Occipital lobe (tissue), 2 donors: ENCODE data around the gene DPYD. TPM values are rescaled to one million over a fixed set of nuclear protein-coding genes. Genes with fewer than 3 reads are reported as not detected.
"Not testable (repeated sequence)": the region's sequence is repeated elsewhere in the genome, so short reads cannot be mapped to it uniquely, and the experiment has no call there.

ENCODE experiments used
- DNase-seq: peaks from one replicate; lab custom pipeline; 2025; lab: John Stamatoyannopoulos, UW
- total RNA-seq: library from RNA; depleted of rRNA; stranded (reverse); fragments of >200 nt; gene quantifications from one replicate; pipeline ENCODE4 v1.2.3, GENCODE V29; 2014

Gene DPYD
- total RNA-seq, 1 donor from 2014 or later, result 72.1 TPM

DNA sequence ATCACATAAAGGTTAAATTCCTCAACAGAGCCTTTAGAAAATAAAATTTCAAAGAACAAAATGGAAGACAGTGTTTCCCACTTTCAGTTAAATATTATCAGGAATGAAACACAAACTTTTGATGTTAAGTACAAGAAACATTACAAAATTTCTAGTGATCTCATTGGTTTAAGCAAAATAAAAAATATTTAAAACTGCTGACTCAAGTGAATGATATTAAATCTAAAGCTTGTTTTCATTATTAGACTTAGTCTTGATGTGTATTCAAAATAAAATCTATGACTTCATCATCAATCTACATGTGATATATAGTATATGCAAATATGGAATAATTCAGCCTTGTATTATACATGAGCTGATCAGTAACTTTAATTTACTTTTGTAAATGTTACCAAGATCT is 614.3 kb downstream of the DPYD start:
- DNase-seq, result no peak

DNA sequence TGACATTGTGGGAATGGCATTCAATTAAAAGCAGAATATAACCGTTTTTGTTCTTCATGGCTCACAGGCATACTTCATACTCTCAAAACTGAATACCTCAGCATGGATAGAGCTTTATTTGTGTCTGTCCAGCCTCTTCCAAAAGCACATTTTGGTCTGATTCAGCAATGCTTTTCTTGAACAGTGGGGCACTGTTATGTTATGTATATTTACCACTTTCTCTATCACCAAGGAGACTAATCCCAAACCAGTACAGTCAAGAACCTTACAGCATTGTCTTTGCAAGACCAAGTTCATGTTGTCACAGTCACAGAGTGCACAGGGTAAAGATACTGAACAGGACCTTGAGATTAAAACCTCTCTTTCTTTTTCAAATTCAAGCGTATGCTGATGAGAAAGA is 616.5 kb downstream of the DPYD start:
- DNase-seq, result no peak

DNA sequence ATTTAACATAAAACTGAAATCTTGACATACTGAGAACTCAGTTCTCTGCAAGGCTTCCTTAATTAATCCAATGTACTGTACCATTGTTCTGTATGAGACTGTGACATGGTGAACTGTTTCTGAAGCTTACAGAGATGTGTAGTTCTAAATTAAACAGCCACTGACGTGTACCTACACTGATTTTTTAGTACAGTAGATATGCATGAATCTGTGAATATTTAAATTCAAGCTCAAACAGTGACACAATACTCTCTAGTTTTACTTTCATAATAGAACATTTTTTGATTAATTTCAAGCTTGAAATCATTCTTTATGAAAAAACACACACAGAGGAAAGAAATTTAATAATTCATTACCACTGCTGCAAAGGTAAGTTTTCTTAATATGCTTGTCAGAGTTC is 621.9 kb downstream of the DPYD start:
- no peak for DNase-seq

- DNase-seq, result no peak
Measured at GRCh38 chr1:97297611-97298010, 623.2 kb downstream of the DPYD start.

- DNase-seq, result no peak
Measured at GRCh38 chr1:97281962-97282361, 638.9 kb downstream of the DPYD start.

GRCh38 chr1:97277891-97278654 is 642.8 kb downstream of the DPYD start:
- no peak for DNase-seq

DNA sequence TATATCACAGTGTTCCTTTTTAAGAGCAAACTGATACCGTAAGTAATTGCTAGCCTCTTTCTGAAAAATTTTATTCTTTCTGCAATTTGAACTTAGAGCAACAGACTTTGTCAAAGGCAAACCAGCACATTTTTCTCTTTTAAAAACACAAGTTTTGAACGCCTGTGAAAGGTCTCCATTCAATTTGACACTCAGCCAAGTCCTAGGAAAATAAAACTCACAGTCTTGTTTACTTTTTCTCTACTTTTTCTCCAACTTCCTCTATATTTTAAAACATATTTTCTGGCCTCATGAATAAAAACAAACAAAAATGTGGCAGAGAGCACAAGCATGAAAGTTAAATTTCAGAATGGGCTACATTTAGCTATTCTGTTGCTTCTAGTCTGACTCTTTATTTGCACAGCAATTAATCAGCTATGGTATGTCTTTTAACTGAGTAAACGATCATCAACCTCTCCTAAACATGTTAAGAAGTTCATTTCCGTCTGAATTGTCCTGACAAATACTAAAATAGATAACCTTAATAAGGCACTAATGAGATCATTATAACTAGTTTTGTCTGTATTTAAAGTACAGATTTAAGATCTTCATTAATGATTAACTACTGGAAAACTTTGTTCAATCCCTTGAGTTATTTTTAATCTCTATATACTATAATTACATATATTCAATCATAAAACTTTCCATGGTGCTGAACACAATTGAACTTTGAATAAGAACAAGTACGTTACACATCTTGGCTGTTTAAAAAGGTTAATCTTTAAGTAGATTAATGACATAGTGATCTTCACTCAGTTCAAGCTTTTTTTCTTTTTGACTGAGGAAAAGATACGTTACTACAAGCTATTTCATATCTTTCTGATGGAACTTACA is 648.7 kb downstream of the DPYD start:
- no peak for DNase-seq

DNA sequence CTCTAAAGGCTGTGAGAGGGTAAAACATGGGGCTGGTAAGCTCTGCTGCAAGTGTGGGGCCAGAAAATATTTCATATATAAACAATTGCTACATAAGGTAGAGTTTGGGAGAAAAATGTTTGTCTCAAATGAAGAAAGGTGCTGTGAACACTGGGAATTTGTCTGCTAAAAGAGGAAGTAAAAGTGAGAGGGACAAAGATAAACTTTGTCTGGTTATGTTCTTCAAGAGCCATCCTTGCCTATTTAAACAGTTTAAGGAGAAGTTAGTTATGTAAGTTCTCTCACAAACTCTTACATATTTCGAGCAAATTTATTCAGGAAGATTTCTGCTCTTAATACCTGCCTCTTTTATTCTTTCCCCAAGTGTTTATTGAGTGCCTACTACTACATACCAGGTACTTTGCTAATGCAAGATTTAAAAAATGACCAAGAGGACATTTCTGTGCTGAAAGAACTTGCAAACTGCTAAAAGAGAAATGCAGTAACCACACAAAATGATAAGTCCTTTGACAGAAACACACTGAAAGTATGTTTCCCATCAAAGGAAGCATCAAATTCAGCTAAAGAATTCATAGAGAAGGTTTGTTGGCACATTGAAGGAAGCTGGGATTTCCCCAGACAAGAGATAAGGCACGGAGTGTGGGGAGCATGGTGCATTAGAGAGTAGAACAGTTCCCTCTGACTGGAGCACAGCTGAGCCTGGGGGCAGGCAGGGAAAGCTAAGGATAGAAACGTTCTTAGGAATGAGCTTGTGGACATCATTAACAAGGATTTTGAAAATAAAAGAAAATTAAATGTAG is 650.1 kb downstream of the DPYD start:
- DNase-seq, result no peak

DNA sequence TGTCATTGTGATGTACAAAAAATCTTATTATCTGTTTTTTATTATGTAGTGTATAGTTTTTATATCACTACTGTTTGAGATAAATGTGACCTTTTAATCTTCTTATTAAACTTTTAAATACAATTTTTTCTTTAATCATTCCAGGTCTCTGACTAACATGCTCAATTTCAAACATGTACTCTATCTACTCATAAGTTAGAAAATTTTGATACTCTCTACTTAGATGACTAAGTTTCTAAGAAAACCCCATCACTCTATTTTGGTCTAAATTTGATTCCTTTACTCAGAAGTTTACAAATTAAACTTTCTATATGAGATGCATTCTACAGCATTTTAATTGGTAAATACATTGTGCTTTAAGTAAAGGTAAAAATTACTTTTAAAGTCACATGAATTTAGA is 655.2 kb downstream of the DPYD start:
- DNase-seq, result no peak

DNA sequence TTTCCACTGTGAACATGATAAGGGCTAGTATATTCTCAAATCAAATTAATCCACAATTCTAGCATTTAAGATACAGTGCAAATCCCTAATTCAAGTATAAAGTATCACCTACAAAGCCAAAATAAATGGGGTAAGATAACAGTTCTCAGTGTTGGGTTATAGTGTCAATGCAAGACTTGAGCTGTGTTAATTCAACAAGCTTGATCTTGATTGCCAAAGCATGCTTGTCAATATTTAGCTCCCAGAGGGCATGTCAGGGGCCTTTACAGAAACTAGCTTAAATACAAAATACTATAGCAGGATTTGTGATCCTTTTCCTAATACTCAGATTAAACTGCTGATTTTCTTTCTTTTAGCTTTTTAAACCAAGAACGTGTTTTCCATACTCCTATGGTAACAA is 658.0 kb downstream of the DPYD start:
- no peak for DNase-seq

DNA sequence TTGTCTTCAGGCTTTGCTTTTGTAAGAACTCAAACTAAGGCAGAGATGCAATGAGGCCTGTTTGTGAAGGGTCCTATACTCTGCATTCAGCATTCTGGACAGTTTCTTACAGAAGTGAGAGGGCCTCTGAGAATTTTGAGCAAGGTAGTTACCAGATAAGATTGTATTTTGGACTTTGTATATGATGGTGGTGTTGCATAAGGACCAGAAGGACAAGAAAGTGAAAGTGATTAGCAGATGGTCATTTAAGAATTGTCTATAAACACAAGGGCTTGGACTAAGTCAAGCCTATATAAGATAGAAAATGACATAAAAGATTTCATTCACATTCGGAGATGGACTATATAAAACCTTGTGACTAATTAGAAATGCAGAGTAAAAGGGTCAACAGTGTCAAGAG is 662.2 kb downstream of the DPYD start:
- DNase-seq, result no peak

- no peak for DNase-seq
Measured at GRCh38 chr1:97254731-97255463, 665.9 kb downstream of the DPYD start.

GRCh38 chr1:97252925-97253324 is 667.9 kb downstream of the DPYD start:
- no peak for DNase-seq

GRCh38 chr1:97252076-97252475 is 668.8 kb downstream of the DPYD start:
- DNase-seq, result no peak

DNA sequence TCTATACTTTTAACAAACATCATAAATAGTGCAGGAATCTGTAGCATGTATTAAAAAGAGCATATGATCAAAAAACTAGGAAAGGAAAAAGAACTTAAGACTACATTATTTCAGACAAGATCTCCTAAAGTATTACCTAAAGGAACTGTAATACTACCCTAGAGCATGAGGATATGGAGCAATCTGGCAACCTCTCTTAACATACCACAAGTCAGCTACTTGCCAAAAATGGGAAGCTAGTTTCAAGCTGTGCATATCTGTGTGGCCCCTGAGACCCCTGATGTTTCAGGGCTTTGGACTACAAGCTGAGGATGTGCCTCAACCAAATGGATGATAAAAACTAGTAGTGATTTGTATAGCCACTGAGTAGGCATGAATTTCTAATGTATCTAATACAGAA is 673.6 kb downstream of the DPYD start:
- DNase-seq, result no peak

GRCh38 chr1:97245682-97246081 is 675.2 kb downstream of the DPYD start:
- DNase-seq, result no peak

DNA sequence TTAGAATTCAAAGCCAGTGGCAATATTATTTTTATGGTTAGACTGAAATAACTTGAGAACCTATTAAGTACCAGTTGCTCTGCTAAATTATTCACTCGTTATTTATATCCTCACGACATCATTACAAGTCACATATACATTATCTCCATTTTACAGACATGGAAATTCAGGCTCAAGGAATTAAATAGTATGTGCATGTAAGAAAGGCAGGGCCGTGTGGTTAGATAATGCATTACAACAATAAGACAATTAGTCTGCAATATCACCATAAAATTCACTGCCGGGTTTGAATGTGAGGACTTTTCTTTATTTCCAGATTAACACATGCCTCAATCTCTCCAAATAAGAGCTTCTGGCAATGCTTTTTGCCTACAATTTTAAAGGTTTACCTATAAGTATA is 675.8 kb downstream of the DPYD start:
- DNase-seq, result no peak

GRCh38 chr1:97243973-97244560 is 676.8 kb downstream of the DPYD start:
- no peak for DNase-seq

DNA sequence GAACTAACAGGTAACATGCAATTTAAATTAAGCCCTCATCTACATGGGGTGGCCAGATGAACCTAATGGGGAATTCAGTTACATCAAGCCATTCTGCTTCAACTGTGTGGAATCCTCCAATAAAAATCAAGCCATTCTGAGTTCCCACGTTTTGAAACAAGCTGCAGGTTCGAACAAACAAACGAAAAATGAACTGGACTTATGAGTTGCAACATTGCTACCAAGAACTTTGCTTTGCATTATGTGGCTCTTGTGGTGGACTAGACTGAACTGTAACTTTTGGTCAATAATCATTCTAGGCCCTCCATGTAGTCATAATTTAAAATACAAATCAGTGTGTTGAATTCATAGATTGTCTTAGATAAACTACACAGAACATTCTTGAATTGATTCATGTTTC is 682.0 kb downstream of the DPYD start:
- DNase-seq, result no peak

GRCh38 chr1:97231354-97231753 is 689.5 kb downstream of the DPYD start:
- not testable (repeated sequence) for DNase-seq

DNA sequence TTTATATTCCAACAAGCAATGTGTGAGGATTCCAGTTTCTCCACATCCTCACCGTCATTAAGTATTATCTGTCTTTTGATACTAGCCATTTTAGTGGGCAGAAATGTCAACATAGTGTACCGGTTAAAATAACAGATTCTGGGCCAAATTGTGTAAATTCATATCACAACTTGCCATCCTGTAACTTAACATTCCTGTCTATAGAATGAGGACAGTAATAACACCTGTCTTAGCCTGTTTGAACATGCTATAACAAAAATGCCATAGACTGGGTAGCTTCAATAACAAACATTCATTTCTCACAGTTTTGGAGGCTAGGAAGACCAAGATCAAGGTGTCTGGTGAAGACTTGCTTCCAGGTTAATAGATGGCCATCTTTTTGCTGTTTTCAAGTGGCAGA is 708.2 kb downstream of the DPYD start:
- no peak for DNase-seq
